Activated T-cell treated with anti-CD3 and anti-CD28 coated beads, Interleukin-2, amount 50 U/mL, for 24 hours (primary cell): ENCODE data around the gene XXYLT1.
"Not testable (repeated sequence)": the region's sequence is repeated elsewhere in the genome, so short reads cannot be mapped to it uniquely, and the experiment has no call there.

Source experiments
- DNase-seq: peaks from one replicate; pipeline ENCODE4 v3.0.0-alpha.2; 2020
- H3K27ac Mint-ChIP-seq: 2 replicates; pipeline ENCODE4 v1.8.0; 2020; ENCODE audit warnings: mild to moderate bottlenecking, mixed read lengths
- H3K27me3 Mint-ChIP-seq: 2 replicates; pipeline ENCODE4 v1.8.0; 2020; ENCODE audit warnings: mixed read lengths
- H3K36me3 Mint-ChIP-seq: 2 replicates; pipeline ENCODE4 v1.8.0; 2020; ENCODE audit warnings: low read depth, mixed read lengths
- H3K4me1 Mint-ChIP-seq: 2 replicates; pipeline ENCODE4 v1.8.0; 2020; ENCODE audit warnings: low read depth, mixed read lengths
- H3K4me3 Mint-ChIP-seq: 2 replicates; pipeline ENCODE4 v1.8.0; 2020; ENCODE audit warnings: mild to moderate bottlenecking, moderate library complexity, mixed read lengths
- H3K9me3 Mint-ChIP-seq: 2 replicates; pipeline ENCODE4 v1.8.0; 2020; ENCODE audit warnings: mixed read lengths

Gene XXYLT1

DNA sequence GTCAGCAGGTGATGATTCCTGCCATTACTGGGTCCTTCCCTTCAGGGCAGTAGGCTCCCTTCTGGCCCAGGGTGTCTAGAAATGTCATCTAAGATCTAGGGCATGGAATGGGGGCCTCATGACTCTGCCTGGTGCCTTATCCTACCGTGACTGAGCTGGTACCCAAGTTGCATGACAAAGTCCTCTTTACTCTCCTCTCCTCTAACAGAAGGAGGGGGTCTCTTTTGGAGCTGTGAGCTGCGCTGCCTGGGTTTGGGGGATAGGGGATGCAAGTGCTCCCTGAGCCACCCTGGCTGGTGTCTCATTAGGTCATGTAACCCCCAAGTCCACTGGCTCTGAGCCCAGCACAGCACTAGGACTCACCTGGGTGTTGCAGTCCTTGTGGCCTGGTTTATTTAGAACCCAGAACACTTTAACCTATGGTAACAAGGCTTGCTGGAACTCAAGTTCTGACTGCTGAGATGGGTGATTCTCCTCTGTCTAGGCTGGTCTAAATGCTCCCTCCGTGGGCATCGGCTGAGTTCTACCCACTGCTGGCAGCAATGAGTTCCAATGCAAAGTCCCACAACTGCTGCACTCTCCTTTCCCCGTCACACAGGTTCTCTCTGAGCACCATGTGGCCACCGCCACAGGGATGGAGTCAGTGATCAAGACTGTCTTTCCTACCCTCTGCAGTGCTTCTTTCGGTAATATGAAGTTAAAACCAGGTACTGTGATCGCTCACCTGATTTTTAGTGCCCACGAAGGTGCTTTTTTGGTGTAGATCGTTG is 34.0 kb downstream of the XXYLT1 start:
- Mint-ChIP-seq H3K27ac (no peak overlapping the region), H3K27me3 (no peaks in the 10 kb centered on the region), H3K36me3 (peaks cover 8% of the 10 kb centered on the region), H3K4me1 (no peaks in the 10 kb centered on the region), H3K4me3 (no peak overlapping the region), H3K9me3 (peaks cover 2% of the 10 kb centered on the region)
- DNase-seq: peak; percentile 8

DNA sequence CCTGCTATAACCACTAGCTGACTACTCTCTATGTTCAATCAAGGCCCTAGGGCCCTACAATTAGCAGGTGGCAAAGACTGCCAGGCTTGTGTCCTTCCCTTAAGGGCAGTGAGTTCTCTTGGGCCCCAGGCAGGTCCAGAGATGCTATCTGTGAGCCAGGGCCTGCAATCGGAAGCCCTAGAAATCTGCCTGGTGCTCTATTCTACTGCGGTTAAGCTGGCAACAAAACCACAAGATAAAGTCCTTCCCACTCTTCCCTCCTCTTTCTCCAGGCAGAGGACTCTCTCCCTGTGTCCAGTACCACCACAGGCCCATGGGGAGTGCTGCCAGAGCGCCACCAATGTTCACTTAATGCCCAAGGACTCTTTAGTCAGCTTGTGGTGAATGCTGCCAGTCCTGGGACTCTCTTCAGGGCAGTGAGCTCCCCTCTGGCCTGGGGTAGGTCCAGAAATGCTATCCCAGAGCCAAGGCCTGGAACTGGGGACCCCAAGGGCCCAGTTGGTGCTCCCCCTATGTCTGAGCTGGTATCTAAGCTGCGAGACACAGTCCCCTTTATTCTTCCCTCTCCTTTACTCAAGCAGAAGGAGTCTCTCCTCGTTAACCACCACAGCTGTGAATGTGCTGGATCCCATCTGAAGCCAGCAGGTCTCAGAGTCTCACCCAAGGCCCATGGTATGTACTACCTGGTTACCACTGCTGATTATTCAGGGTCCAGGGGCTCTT is 34.7 kb downstream of the XXYLT1 start:
- no peak overlapping the region for H3K4me3 Mint-ChIP-seq
- H3K36me3 Mint-ChIP-seq: peaks cover 8% of the 10 kb centered on the region
- peak; percentile 12 for DNase-seq
- no peak overlapping the region for H3K27ac Mint-ChIP-seq
- H3K27me3 Mint-ChIP-seq: no peaks in the 10 kb centered on the region
- H3K4me1 Mint-ChIP-seq: no peaks in the 10 kb centered on the region
- peaks cover 2% of the 10 kb centered on the region for H3K9me3 Mint-ChIP-seq

DNA sequence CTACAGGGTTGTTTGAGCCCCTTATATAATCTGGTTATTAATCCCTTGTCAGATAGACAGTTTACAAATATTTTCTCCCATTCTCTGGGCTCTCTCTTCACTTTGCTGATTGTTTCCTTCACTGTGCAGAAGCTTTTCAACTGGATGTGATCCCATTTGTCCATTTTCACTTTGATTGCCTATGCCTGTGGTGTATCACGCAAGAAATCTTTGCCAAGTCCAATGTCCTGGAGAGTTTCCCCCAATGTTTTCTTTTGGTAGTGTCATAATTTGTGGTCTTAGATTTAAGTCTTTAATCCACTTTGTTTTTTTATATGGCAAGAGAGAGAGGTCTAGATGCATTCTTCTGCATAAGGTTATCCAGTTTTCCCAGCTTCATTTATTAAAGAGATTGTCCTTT is 40.7 kb downstream of the XXYLT1 start:
- Mint-ChIP-seq H3K4me1 (peaks cover 18% of the 10 kb centered on the region), H3K27me3 (no peaks in the 10 kb centered on the region), H3K36me3 (peaks cover 15% of the 10 kb centered on the region), H3K27ac (no peak overlapping the region), H3K4me3 (no peak overlapping the region), H3K9me3 (peaks cover 4% of the 10 kb centered on the region)
- no peak for DNase-seq

DNA sequence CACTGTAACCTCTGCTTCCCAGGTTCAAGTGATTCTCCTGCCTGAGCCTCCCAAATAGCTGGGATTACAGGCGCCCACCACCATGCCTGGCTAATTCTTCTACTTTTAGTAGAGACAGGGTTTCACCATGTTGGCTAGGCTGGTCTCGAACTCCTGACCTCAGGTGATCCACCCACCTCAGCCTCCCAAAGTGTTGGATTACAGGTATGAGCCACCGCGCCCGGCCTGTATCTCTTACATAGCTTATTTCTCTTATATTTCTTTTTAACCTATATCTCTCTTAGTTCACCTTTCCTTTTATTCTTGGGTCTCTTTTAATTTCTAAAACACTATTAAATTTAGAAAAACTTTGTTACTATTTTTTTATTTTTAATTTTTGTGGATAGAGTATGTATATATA is 42.1 kb downstream of the XXYLT1 start:
- Mint-ChIP-seq H3K36me3 (peaks cover 20% of the 10 kb centered on the region), H3K4me1 (peaks cover 18% of the 10 kb centered on the region)
- not testable (repeated sequence) for H3K4me3 Mint-ChIP-seq, H3K27ac Mint-ChIP-seq, H3K9me3 Mint-ChIP-seq, H3K27me3 Mint-ChIP-seq, DNase-seq

DNA sequence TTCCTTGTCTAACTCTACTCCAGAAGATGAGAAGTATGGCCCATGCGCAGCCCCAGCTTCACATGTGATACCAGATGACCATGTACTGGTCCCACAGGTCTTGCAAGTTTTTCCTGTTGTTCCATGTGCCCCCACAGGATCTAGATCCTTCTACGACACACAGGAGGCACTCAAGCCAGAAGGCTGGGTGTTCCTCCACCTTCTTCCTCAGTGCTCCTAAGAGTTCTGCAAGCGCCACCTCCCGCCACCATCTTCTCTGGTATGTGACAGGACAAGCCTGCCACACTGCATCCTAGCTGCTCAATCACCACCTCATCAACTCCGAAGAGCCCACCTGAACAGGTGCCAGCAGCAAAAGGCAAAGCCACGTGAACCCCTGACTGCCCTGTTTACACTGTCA is 43.1 kb downstream of the XXYLT1 start:
- Mint-ChIP-seq H3K4me1 (peaks cover 18% of the 10 kb centered on the region), H3K27ac (no peak overlapping the region), H3K27me3 (no peaks in the 10 kb centered on the region), H3K9me3 (peaks cover 2% of the 10 kb centered on the region), H3K36me3 (peaks cover 24% of the 10 kb centered on the region), H3K4me3 (no peak overlapping the region)
- peak; percentile 23 for DNase-seq

DNA sequence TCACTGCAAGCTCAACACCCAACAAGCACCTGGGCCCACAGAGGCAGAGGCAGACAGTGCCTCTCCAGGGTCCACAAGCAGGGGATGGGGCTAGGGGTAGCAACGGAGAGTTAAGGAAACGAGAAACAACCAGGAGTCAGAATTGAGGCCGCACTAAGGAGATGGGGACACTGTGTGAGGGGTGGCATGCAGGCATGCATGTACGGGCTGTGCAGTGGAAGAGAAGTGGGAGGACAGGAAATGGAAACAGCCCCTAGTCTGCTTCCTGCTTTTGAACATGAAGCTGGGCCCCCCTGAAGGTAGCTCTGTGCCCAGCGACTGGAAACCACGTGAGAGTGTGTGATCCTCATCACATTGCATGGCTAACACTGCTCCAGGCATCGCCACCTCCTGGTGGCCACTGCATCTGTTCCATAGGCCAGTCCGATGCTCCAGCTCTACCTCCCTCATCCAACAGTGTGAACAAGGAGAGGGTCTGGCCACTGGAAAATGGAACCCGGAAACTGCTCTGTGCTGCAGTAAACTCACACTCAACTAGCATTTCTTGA is 44.0 kb downstream of the XXYLT1 start:
- peaks cover 27% of the 10 kb centered on the region for H3K36me3 Mint-ChIP-seq
- peaks cover 18% of the 10 kb centered on the region for H3K4me1 Mint-ChIP-seq
- H3K27me3 Mint-ChIP-seq: no peaks in the 10 kb centered on the region
- peaks cover 2% of the 10 kb centered on the region for H3K9me3 Mint-ChIP-seq
- no peak overlapping the region for H3K4me3 Mint-ChIP-seq
- peak overlapping the region; percentile 32 for H3K27ac Mint-ChIP-seq
- peak; percentile 30 for DNase-seq

DNA sequence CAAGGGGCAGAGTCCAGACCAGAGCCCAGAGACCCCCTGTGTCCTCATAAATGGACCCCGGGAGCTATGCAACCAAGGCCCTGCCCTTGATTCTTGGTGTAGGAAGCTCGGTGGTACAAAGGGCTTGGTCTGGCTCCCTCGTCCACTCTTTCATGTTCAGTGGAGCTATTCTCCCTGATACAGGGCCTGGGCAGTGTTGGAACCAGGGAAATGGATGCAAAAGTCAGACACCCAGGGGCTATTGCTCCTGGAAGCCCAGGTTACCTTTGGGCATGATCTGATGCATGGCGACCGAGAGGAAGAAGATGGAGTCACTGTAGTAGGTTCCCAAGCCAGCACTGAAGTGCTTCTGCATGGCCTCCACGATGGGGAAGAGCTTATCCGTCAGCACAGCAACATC is 44.5 kb downstream of the XXYLT1 start:
- H3K9me3 Mint-ChIP-seq: peaks cover 2% of the 10 kb centered on the region
- H3K4me1 Mint-ChIP-seq: peaks cover 18% of the 10 kb centered on the region
- DNase-seq: no peak
- peaks cover 30% of the 10 kb centered on the region for H3K36me3 Mint-ChIP-seq
- no peak overlapping the region for H3K4me3 Mint-ChIP-seq
- no peak overlapping the region for H3K27ac Mint-ChIP-seq
- H3K27me3 Mint-ChIP-seq: no peaks in the 10 kb centered on the region

DNA sequence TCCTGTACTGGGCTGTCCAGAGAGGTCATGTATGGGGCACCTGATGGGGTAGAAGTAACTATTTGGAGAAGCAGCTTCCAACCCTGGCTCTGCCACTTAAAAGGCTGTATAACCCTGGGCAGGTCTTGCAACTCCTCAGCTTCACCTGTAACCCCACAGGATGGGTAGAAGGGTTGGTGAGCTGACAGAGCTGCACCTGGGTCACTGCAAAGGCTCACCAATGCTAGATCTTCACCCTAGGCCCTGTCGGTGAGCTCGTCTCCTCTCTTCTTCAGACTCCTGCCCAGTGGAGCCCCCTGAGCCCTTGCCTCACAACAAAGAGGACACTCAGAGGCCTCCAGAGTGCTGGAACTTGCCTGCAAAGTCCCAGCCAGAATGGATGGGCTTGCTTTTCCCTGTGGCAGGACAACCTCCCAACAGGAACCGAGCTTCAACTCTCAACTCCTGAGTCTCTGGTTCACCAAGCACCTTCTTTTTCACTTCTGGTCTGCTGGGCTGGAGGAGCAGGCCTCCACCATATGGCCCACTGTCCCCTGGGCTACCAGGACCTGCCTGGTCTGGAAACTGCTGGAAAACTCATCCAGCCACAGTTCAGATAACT is 45.9 kb downstream of the XXYLT1 start:
- Mint-ChIP-seq H3K27ac (no peak overlapping the region), H3K27me3 (no peaks in the 10 kb centered on the region)
- peak; percentile 22 for DNase-seq

DNA sequence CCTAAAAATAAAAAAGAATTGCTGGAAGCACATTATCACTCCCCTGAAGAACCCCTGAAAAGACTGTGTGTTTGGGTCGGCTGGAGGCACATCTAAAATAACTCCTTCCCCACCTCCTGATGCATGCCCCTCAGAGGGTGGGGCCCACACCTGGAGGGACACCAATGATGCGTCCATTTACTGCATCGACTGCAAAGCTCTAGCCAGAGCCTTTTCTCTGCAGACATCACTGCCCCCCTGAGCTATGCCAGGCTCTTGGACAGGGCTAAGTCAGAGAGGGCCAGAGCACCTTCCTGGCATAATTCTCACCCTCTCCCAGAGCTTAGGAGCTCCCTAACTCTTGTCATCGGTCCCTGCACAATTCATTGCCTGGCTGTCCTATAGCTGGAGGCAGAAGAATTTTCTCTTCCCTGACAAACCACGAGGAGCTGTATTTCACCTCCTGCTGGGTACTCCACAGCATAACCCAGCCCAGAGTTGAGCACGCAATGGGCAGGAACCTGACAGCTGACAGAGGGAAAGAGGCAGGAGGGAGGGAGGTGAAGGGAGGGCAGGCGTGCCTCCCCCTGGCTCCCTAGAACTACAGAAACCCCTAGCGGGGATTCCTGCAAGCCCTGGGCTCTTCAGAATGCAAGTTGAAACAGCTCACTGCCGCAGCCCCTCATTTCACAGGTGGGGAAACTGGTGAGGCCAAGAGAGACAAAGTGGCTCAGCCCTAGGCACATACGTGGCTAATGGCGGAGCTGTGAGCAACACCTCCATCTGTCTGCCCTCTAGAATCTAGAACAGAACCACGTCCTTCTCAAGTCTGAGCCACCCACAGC is 46.6 kb downstream of the XXYLT1 start:
- Mint-ChIP-seq H3K27ac (no peak overlapping the region), H3K27me3 (no peaks in the 10 kb centered on the region), H3K36me3 (peaks cover 45% of the 10 kb centered on the region), H3K4me3 (no peak overlapping the region), H3K9me3 (no peaks in the 10 kb centered on the region), H3K4me1 (peaks cover 18% of the 10 kb centered on the region)
- no peak for DNase-seq

More for the DNA sequence above, 45.9 kb downstream of the XXYLT1 start:
- H3K9me3 Mint-ChIP-seq: no peaks in the 10 kb centered on the region
- peaks cover 18% of the 10 kb centered on the region for H3K4me1 Mint-ChIP-seq
- H3K4me3 Mint-ChIP-seq: no peak overlapping the region
- H3K36me3 Mint-ChIP-seq: peaks cover 40% of the 10 kb centered on the region

DNA sequence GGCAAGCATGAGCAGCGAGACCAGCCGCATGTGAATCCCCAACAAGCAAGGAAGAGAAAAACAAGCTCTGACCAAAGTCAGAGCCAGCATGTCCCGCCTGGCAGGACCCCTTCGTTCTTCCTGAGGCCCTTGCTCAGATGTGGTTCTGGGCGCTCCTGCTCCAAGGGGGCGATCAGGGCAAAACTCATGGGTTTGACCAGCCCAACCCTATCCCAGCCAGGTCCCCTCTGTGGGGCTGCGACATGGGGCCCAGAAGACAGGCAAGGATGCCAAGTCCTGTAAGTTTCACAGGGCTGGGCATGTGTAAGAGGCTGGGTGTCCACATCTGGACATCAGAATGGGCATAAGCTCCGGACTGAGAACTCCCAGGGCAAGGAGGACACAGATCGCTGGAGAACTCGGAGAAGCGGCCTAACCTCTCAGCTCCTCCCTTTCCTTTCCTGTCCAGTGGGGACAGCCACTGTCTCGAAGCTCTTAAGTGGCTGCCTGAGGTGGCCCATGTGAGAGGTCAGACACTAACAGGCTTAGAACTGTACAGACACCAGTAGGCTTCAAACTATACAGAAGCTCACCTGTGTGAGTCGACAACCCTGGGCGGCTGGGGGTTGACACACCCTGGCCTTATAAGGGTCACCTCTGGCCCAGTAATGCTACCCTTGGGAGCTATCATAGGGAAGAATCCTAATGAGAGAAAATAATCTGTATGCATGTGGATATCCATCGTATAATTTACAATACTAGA is 48.9 kb downstream of the XXYLT1 start:
- Mint-ChIP-seq H3K4me1 (peaks cover 6% of the 10 kb centered on the region), H3K4me3 (no peak overlapping the region), H3K27me3 (no peaks in the 10 kb centered on the region), H3K36me3 (peaks cover 49% of the 10 kb centered on the region), H3K9me3 (peaks cover 3% of the 10 kb centered on the region), H3K27ac (no peak overlapping the region)
- peak; percentile 18 for DNase-seq

DNA sequence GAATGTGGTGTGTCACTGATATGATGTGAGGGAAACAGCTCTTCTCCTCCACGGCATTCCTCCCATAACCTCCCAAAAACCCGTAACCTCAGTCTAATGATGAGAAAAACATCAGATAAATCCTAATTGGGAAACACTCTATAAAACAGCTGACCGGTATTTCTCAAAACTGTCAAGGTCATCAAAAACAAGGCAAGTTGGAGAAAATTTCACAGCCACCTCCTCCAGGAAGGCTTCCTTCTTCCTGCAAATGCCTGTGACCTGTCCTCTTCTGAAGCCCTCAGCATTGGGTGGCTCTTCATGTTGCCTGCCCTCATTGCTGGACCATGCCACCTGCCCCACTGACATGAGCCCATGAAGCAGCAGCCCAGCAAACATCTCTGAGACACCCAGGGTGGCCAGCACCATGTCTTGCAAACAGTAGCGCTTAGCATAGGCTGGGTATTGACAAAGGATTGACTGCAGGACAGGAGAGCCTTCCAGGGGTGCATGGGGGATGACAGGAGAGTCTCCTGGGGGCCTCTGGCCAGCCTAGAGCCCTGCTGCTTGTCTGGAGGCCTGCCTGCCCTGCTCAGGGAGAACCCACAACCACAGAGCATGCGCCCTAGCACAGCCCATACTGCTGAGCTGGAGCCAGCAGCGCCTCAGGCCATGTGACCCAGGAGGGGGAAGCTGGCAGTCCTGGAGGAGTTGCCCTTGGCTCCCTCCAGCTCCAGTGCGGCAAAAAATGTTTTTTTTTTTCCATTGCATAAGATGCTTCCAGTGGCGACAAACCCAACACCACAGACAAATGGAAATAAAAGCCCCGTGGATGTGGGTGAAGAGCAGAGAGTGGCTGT is 49.7 kb downstream of the XXYLT1 start:
- no peaks in the 10 kb centered on the region for H3K27me3 Mint-ChIP-seq
- peak; percentile 13 for DNase-seq
- H3K9me3 Mint-ChIP-seq: peaks cover 3% of the 10 kb centered on the region
- no peak overlapping the region for H3K4me3 Mint-ChIP-seq
- H3K27ac Mint-ChIP-seq: no peak overlapping the region
- H3K4me1 Mint-ChIP-seq: no peaks in the 10 kb centered on the region
- H3K36me3 Mint-ChIP-seq: peaks cover 42% of the 10 kb centered on the region

DNA sequence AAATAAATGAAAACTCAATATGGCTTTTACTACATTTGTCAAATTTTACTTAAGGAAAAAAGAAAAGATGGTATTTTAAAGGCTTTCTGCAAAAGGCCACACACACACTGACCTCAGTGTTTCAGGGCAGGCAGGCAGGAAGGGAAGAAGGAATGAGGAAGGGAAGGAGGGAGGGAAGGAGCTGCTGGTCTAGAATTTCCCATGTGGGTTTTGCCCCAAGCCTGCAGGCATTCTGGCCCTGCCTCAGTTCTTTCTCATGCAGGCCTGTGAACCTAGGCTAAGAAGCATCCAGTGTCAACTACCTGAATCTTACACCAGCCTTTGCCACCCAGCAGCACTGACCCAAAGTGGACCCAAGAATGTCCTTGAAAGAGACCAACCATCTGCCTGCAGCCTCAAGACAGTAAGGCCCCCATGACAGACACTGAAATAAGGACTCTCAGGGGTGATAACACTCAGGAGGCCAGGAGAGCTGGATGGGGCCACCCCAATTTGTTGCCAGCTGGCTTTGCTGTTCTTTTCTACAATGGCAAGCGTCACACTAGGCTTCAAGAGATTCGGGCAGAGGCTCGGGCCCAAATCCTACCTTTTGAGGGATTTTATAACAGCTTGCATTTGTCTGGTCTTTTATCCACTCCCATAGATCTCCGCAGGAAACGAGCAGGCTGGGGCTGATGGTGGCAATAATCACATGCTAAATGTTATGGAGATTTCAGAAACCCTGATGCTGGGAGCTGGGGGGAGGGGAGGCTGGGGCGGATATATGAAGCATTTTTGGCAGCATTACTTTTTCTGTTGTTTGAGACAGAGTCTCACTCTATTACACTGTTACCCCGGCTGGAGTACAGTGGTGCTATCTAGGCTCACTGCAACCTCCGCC is 51.4 kb downstream of the XXYLT1 start:
- peak; percentile 17 for DNase-seq
- H3K36me3 Mint-ChIP-seq: peaks cover 32% of the 10 kb centered on the region
- no peaks in the 10 kb centered on the region for H3K27me3 Mint-ChIP-seq
- no peak overlapping the region for H3K4me3 Mint-ChIP-seq
- no peak overlapping the region for H3K27ac Mint-ChIP-seq
- no peaks in the 10 kb centered on the region for H3K4me1 Mint-ChIP-seq
- H3K9me3 Mint-ChIP-seq: peaks cover 3% of the 10 kb centered on the region
